NOMO-1 treated with DMSO at 0.1 percent for 48 hours (cell line): ENCODE results near the gene UBTD2.
A peak's percentile ranks its signal among the peaks of the same experiment; 100 is the strongest.
"Not testable (repeated sequence)": the region's sequence is repeated elsewhere in the genome, so short reads cannot be mapped to it uniquely, and the experiment has no call there.

ENCODE experiments used
- DNase-seq: peaks from one replicate; lab custom pipeline; 2025; ENCODE audit not compliant: unreplicated experiment; lab: John Stamatoyannopoulos, UW

UBTD2 gene

DNA sequence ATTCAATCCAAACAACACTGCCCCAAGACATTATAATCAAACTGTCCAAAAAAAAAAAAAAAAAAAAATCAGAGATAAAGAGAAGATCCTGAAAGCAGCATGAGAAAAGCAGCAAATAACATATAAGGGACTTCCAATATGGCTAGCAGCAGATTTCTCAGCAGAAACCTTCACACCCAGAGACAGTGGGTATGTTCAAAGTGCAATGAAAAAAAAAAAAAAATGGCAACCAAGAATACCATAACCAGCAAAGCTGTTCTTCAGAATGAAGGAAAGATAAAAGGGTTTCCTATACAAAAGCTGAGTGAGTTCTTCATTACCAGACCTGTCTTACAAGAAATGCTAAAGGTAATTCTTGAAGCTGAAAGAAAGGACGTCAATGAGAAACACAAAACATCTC, 32.1 kb downstream of the UBTD2 start:
- DNase-seq, result no peak

DNA sequence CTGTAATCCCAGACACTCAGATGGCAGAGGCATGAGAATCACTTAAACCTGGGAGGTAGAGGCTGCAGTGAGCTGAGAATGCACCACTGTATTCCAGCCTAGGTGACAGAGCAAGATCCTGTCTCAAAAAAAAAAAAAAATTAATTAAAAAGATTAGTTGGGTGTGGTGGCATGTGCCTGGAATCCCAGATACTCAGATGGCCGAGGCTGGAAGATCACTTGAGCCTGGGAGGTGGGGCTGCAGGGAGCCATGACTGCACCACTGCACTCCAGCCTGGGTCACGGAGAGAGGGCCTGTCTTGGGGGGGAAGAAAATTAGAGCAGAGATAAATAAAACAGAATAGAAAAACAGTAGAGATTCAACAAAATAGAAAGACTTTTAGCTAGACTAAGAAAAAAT, 34.9 kb downstream of the UBTD2 start:
- no peak for DNase-seq

DNA sequence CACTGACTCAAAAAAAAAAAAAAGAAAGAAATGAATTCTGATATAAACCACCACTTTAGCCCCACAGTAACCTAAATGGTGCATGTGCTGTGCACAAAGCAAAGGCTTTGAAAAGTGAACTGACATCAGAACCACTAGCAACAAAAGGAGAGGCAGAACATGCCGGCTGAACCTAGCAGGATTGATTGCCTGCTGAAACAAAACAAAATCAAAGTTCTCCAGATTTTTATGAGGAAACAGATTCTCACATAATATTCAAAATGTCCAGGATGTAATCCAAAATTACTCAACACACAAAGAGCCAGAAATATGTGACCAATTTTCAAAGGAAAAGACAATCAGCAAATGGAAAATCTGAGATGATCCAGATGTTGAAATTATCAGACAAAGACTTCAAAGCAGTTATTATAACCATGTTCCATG, 37.9 kb downstream of the UBTD2 start:
- no peak for DNase-seq

DNA sequence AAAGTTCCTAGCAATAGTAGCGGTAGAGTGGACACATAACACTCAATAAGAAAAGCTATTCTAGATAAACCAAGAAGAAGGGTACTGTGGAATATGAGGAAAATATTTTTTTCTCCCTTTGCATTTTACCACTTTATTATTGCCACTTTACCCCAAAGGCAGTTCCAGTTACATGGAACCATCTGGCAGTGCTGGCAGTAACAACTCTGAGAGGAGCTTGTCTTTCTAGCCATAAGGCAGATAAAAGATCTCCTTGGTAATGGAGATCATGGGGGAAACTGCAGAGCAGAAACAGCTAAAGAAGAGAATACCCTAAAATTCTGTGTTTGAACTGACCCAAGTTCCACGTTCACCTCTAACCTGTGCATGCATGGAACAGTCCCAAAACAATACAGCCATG, 38.5 kb downstream of the UBTD2 start:
- DNase-seq, result no peak

DNA sequence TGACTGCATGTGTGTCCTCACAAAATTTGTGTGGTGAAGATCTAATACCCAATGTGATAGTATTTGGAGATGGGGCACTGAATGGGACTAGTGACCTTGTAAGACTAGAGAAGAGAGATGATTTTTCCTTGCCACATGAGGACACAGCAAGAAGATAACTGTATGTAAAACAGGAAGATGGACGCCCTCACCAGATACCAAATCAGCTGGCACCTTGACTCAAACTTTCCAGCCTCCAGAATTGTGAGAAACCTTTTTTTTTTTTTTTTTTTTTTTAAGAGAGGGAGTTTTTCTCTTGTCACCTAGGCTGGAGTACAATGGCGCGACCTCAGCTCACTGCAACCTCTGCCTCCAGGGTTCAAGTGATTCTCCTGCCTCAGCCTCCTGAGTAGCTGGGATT, 40.3 kb downstream of the UBTD2 start:
- no peak for DNase-seq

DNA sequence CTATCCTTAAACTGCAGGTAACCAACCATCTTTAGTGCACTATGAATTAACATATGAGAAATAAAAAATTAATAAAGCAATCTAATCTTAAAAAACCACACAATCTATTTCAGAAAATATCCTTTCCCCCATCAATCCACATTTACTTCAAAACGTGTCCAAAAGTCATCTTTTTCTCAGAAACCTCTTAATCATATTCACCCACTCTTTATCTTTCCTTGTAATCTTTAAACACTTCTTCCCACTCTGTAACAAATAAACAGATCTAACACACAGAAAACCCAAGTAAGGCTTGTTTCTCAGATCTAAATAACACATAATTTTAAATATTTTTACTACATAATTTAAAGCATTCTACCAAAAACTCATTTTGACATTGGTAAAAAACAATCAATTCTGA, 45.2 kb downstream of the UBTD2 start:
- no peak for DNase-seq

DNA sequence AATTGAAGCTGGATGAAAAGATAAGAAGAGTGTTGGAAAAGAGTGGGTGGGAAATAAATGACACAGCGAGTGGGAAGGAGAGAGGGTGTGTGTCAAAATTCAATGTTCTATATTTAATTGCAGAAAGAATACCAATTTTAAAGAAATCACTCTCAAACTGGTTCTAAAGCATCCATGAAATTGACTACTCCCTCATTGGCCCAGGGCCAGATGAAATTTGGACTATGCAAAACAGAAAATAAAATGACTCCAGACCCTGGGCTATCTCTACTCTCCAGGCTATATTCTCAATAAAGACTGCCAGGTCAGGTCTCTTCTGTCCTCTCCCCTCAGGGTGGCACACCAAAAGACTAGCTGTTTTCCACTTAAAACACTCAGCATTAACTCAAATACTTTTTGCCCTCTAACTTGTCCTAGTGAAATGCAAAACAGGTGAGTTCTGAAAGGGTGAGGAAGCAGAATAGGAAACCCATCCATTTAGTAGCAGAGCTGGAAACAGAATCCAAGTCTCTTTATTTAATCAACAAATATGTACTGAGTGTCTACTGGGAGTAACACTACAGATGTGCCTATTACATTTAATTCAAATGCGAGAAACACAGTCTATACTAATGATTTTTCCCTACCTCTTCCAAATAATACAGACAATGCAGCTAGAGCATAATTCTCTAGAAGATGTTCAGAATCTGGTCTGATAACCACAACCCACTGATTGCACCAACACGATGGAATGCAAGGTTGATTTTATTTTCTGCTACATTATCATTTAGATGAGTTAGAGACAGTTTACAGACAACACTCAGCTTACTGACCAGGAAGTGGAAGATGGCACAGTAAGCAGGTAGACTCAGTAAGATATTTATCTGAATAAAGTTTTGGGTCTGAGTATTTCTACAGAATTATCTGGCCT, 47.5 kb downstream of the UBTD2 start:
- DNase-seq, result no peak

DNA sequence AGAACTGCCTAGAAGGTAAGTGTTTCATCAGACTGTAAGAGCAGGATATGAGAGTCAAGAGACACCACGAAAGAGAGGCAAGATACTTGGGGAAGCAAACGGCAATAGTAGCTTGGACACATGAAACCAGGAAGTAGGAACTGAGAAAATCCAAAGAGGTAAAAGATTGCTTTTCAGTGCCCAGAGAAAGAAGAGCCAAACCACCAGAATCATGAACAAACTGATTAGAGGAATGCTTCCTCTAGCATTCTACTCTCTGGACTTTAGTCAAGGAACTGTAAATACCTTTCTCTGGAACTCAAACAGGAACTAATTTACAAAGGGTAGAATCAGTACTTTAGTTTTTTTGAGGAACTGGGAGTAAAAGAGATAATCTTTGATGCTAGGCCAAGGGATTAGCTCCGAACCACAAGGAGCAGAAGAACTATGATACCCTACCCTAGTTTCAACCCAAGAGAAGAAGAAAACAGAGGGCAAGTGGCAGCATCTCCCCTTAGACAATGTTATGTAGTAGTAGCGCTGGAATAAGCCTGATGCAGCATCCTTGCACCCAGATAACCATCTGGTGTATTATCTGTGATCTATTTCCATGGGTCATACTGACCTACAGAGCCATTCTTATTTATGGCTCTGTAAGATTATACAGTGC, 48.3 kb downstream of the UBTD2 start:
- peak; percentile 56 for DNase-seq

DNA sequence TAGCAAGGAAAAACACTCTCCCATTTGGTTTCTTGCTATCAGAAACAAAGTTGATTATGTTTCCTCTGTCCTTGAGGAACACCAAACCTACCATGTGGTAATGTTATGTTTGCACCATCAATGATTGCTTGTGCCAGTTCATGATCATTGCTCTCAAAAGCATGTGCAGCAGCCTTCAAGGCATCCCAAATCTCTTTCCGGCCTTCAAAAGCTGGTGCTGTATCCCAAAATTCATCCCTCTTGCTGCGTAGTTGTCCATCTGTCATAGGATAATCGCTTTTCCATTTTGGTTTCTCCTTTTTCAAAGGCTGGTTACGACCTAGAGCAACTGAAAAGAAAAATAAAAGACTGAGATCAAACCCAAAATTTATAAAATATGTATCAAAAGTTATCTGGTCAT, 49.5 kb downstream of the UBTD2 start:
- no peak for DNase-seq

DNA sequence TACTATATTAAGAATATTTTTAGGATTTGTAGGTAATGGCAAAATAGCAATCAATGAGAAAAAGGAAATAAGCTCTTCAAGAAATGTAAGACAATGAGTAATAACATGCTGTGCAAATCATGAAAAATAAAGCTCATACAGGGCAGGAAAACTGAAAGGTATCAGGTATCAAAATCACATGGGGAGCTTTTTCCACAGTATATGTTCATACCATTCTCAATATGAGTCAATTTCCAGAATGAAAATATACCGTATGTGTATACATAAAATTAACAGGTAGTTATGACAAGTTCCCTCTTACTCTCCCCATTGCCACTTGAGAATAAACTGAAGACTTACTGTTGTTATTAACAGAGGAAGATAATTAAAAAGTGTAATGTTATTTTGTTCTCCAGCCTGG, 53.7 kb downstream of the UBTD2 start:
- DNase-seq, result no peak

DNA sequence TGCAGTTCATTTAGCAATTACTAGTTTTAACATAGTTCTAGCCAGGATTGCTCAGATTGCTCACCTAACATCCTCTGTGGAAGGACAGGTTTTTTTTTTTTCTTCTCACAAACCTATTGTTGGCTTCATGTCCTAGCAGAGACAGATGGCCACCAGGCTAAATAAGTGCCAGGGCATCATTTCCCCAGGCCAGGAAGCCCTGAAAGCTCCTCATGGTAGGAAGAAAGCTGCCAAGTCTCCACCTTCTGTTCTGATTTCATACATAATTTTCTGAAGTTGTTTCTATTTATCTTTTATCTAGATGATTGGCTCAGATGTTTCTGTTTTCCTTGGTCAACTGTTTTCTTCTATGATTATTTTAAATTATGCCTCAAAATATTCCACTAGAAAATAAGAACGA, 58.6 kb downstream of the UBTD2 start:
- DNase-seq, result no peak

DNA sequence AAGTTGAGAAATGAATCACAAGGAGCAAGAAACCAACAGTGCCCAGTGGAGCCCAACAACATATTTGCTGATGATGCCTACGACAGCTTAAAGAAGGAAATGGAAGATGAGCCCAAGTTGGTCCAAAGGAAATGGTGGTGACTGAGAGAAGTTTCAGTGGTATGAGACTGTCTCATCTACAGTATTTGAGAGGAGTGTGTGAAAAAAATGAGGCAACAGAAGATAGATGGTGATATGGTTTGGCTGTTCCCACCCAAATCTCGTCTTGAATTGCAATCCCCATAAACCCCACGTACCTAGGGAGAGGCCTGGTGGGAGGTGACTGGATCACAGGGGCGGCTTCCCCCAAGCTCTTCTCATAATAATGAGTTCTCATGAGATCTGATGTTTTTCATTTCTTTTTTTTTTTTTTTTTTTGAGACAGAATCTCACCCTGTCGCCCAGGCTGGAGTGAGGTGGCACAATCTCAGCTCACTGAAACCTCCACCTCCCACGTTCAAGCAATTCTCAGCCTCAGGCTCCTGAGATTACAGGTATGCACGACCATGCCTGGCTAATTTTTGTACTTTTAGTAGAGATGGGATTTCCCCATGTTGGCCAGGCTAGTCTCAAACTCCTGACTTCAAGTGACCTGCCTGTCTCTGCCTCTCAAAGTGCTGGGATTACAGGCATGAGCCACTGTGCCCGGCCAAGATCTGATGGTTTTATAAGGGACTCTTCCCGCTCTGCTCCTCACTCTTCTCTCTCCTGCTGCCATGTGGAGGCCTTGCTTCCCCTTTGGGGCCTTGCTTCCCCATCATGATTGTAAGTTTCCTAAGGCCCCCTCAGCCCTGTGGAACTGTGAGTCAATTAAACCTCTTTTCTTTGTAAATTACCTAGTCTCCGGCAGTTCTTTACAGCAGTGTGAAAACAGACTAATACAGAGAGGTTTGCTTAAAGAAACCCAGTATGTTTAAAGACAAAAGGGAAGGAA, 59.4 kb downstream of the UBTD2 start:
- no peak for DNase-seq

DNA sequence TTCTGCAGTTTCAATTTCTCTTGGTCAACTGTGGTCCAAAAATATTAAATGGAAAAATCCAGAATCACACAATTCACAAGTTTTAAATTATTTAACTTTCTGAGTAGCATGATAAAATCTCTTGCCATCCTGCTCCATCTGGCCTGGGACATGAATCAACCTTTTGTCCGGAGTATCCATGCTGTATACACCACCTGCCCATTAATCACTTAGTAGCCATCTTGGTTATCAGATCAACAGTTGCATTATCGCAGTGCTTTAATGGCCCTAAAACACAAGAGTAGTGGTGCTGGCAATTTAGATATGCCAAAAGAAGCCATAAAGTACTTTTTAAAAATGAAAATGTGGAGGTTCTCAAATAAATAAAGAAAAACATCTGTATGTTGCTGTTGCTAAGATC, 64.3 kb downstream of the UBTD2 start:
- DNase-seq, result no peak

DNA sequence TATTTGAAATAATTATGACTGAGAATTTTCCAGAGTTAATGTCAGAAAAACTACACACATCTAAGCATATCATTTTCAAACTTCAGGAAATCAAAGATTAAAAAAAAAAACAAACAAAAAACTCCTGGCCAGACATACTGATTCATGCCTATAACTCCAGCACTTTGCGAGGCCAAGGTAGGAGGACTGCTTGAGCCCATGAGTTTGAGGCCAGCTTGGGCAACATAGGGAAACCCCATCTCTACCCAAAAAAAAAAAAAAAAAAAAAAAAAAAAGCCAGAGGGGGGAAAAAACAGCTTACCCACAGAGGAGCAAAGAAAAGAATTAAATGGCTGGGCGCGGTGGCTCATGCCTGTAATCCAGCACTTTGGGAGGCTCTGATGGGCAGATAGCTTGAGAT, 67.2 kb downstream of the UBTD2 start:
- no peak for DNase-seq

DNA sequence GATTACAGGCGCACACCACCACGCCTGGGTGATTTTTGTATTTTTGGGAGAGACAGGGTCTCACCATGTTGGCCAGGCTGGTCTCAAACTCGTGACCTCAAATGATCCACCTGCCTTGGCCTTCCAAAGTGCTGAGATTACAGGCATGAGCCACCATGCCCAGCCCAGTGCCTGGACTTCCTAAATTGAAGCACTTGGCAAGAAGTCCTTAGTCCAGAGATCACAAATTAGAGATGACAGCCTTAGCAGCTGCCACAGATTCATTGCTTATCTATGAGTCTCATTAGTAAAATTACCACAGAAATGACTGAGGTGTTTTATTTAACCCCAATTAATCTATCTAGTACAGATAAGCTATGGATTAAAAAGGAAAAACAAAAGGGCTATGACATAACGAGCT, 70.4 kb downstream of the UBTD2 start:
- no peak for DNase-seq

DNA sequence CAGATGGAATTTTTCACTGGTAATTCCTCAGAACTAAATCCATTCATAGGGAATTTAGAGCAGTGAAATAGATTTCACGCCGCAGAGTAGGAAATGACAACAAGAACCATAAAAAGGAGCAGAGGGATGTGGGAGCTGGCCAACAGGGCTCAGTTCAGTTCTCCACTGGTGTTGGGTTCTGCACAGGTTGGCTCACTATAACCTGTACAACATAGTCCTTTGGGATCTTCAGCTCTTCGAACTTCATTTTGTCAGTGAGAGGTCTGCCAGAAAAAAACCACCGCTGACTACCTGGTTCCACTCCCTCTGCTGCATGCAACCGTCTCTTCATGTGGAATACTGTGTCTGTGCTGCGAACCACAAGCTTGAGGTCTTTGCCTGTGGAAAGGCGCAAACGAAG, 71.9 kb downstream of the UBTD2 start:
- no peak for DNase-seq

DNA sequence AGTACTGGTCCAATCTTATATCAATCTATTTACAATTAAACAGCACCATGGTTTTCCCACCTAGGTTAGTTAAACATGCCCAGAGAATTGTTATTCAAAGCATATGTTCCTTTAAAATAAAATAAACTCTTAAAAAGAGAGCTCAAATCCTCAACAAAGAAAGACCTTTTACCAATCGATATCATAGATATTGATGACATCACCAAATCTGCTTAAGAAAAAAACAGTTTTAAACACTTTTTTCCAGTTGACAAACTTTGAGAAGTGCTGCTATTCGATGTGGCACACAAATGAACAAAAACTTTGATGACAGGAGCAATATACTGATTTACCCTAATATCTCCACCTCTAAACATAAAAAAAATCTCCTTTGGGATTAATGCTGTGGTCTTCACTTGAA, 73.8 kb downstream of the UBTD2 start:
- no peak for DNase-seq

DNA sequence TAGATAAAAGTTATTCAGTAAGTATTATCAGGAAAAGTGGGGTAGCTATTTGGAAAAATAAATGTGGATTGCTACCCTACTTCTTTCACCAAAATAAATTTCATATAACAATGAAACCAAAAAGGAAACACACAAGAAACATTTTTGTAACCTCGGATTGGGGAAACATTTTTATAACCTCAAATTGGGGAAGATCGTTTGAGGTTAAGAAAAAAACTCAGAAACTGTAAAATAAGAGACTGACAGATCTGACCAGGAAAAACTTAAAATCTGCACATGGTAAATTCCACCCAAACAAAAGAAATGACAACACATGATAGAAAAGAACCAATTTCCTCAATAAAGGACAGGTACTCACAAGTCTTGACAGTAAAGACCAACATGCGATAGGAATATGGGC, 76.1 kb downstream of the UBTD2 start:
- DNase-seq, result peak; percentile 68

DNA sequence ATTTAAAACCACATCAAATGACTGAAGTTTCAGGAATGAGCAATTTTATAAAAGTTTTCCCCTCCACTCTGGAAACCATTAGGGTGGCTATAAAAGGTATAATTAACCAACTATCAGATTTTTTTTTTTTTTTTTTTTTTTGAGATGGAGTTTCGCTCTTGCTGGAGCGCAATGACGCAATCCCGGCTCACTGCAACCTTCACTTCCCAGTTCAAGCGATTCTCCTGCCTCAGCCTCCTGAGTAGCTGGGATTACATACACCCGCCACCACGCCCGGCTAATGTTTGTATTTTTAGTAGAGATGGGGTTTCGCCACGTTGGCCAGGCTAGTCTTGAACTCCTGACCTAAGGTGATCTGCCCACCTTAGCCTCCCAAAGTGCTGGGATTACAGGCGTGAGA, 77.6 kb downstream of the UBTD2 start:
- not testable (repeated sequence) for DNase-seq

DNA sequence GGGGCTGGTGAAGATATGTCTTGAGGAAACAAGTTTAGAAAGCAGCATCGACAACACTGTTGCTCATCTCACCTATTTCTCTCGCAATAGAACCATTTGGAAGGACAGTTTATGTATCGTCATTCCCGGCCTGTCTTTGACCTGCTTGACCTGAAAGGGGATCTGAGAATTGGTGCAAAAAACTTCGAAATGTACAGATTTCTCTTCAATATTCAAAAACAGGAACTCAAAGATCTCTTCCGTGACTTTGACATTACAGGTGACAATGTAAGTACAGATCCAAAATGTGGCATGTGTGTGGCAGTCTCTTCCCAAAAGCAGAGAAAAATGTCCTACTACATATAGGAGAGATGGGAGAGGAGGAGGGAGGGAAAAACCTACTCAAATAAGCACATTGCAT, 83.1 kb downstream of the UBTD2 start:
- DNase-seq, result peak; percentile 33

DNA sequence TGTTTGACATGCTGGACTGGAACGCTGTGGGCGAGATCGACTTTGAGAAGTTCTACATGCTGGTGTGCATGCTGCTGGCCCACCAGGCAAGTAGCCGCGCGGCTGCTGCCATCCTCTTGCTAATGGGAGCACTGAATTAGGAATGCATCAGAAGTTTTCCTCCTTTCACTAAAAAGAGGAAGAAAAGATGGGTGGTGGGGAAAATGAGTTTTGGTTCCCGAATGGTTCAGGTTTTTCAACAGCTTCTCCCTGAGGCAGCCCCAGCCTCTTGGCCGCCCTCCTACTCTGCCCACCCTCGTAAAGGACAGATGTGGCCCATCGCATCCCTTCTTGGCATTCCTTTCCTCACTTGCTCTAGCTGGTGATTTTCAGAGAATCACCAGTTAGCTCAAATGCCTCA, 84.1 kb downstream of the UBTD2 start:
- no peak for DNase-seq
